ENCODE measurements around the gene MLX.

- TF ChIP-seq YY1 (IDR thresholded peaks at IDR 0.05; ENCODE audit: insufficient read depth, insufficient read length) (no peak), SUZ12 (IDR thresholded peaks at IDR 0.05; ENCODE audit: extremely low read depth, insufficient read depth, insufficient read length) (no peak), ZNF274 (IDR thresholded peaks at IDR 0.05; ENCODE audit: low read depth, low read length) (no peak)
Observed at GRCh38 chr17:42564815-42565522, 1.9 kb upstream of the MLX start.

Data from NT2/D1 (cell line).